Fibroblast of the aortic adventitia (primary cell): ENCODE results near the gene ACTR3C. TPM values are rescaled to one million over a fixed set of nuclear protein-coding genes. Genes with fewer than 3 reads are reported as not detected.
A peak's percentile ranks its signal among the peaks of the same experiment; 100 is the strongest.

Source experiments
- DNase-seq: peaks from one replicate; pipeline ENCODE4 v3.0.0-alpha.2; 2010; ENCODE audit warnings: low read depth
- H3K4me3 ChIP-seq: 2 replicates; pipeline ENCODE4 v1.5.1; 2011; ENCODE audit warnings: low read depth, mild to moderate bottlenecking, control low read depth, low read length, moderate library complexity
- CTCF ChIP-seq: IDR thresholded peaks from 2 replicates; pipeline ENCODE4 v1.5.1; 2011; ENCODE audit warnings: mild to moderate bottlenecking, low read length, control low read depth, inconsistent platforms; ENCODE audit not compliant: insufficient read depth
- total RNA-seq: library from RNA; depleted of rRNA; stranded (reverse); fragments of >200 nt; gene quantifications from 2 replicates; pipeline ENCODE4 v1.2.3, GENCODE V29; 2012; ENCODE audit warnings: low replicate concordance

The ACTR3C gene
- total RNA-seq, 1 donor, result 0.54 TPM

- H3K4me3 ChIP-seq, result no peak overlapping the region
- no peak for DNase-seq
- no peak for TF ChIP-seq CTCF
These were observed 23.6 kb upstream of the ACTR3C start for GRCh38 chr7:150346922-150347321.

- no peak for DNase-seq
These were observed 21.7 kb upstream of the ACTR3C start for GRCh38 chr7:150345012-150345411.

GRCh38 chr7:150344299-150344698, 21.0 kb upstream of the ACTR3C start:
- no peak for DNase-seq
- no peak overlapping the region for H3K4me3 ChIP-seq
- TF ChIP-seq CTCF, result no peak

More at GRCh38 chr7:150345012-150345411, 21.7 kb upstream of the ACTR3C start:
- no peak overlapping the region for H3K4me3 ChIP-seq
- TF ChIP-seq CTCF, result no peak

GRCh38 chr7:150343225-150343624, 19.9 kb upstream of the ACTR3C start:
- no peak for DNase-seq
- TF ChIP-seq CTCF, result no peak
- no peak overlapping the region for H3K4me3 ChIP-seq

GRCh38 chr7:150342121-150342408, 18.7 kb upstream of the ACTR3C start:
- no peak for TF ChIP-seq CTCF
- DNase-seq, result no peak
- H3K4me3 ChIP-seq, result no peak overlapping the region

- peak within 1 kb of the TSS; percentile 25 for H3K4me3 ChIP-seq
- TF ChIP-seq CTCF, result no peak
- peak; percentile 16 for DNase-seq
These were observed 18.1 kb upstream of the ACTR3C start, which contains the start of gene RARRES2 for GRCh38 chr7:150341263-150342120. TSS of gene RARRES2 (minus strand) at chr7:150341629. CDS start at chr7:150340609, 1,020 bp downstream.

- DNase-seq, result no peak
- H3K4me3 ChIP-seq, result peak overlapping the region; percentile 25
- no peak for TF ChIP-seq CTCF
These were observed 17.5 kb upstream of the ACTR3C start for GRCh38 chr7:150340875-150341262.
